C4-2B (cell line): ENCODE measurements around the gene UNG.

ENCODE experiments used
- CTCF ChIP-seq: fragments of 450-650 bp; conservative IDR thresholded peaks from 2 replicates; pipeline ENCODE4 v1.5.1; 2017; ENCODE audit warnings: mild to moderate bottlenecking
- ZFX ChIP-seq: fragments of 450-650 bp; IDR thresholded peaks from 2 replicates; pipeline ENCODE4 v1.6.1; 2017

GRCh38 chr12:109074866-109075265, 22.5 kb upstream of the UNG start:
- TF ChIP-seq CTCF: no peak
- TF ChIP-seq ZFX: no peak
